HG02763 (cell line): ENCODE measurements around the gene GATAD2A.

Experiments
- ATAC-seq: cut with Tn5 transposase; IDR thresholded peaks from one replicate; pipeline ENCODE4 v1.9.1; 2021; ENCODE audit warnings: mild to moderate bottlenecking, moderate library complexity; ENCODE audit not compliant: unreplicated experiment

GATAD2A gene

GRCh38 chr19:19420570-19421298 is 15.3 kb downstream of the GATAD2A start:
- no peak for ATAC-seq

- no peak for ATAC-seq
Observed at GRCh38 chr19:19421299-19421696, 15.8 kb downstream of the GATAD2A start.

- ATAC-seq, result no peak
Observed at GRCh38 chr19:19422156-19422555, 16.7 kb downstream of the GATAD2A start.

DNA sequence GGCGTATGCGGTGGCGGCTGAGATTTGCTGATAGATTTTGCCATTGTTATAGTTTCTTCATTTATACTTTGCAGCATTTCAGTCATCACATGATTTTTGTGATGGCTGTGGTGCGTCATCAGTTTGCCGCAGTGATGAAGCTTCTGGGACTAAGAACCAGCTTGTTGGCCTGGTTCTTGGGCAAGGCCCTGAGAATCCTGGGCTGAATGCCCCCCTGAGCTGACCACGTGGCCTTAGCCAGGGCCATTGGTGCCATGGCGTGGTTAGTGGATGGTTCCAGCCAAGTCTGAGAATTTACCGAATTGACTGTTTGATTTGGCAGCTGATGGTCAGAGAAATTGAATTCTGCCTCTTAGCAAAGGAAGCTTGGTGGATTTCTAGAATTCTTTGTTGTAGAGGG is 17.8 kb downstream of the GATAD2A start:
- no peak for ATAC-seq

DNA sequence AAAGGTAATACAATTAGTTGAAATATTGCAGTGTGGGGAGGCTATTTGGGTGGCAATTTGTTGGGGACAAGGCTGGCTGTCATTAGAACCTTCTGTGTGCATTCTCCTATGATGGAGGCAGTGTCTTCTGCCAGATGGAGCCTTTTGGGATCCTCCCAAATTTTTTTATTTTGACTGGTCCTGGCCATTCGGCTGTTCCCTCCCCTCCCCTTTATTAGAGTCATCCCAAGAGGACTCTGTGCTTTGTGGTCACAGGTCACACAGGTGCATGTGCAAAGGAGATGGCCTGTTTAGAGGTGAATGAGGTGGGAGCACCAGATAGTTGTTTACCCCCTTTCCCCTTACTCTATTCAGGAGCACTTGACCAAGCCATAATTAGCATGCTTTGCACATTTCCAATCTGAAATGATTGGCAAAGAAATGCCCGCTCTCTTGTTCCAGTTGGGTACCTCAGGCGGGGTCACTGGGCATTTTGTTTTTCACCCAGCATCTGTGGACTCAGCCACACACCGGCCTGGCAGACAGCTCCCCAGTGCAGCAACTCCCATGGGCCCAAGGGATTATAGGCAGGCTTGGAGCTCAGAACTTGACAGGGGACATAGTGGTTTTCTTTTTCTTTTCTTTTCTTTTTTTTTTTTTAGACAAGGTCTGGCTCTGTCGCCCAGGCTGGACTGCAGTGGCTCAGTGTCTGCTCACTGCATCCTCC is 19.8 kb downstream of the GATAD2A start:
- ATAC-seq, result no peak

GRCh38 chr19:19426216-19426615 is 20.7 kb downstream of the GATAD2A start:
- no peak for ATAC-seq

DNA sequence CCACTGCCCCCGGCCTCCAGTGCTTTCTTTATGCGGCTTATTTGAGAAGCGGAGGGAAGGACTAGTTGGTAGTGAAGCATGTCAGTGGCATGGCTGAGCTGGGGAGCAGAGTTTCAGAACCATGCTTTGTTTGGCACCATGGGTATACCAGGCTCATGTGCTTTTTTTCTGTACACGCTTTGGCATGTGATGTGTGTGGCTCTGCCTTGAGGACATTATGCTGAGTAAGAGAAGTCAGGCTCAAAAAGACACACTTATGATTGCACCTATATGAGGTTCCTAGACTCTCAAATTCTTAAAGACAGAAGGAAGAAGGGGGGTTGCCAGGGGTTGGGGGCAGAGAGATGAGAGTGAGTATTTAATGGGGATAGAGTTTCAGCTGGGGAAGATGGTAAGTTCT is 21.3 kb downstream of the GATAD2A start:
- ATAC-seq, result no peak

DNA sequence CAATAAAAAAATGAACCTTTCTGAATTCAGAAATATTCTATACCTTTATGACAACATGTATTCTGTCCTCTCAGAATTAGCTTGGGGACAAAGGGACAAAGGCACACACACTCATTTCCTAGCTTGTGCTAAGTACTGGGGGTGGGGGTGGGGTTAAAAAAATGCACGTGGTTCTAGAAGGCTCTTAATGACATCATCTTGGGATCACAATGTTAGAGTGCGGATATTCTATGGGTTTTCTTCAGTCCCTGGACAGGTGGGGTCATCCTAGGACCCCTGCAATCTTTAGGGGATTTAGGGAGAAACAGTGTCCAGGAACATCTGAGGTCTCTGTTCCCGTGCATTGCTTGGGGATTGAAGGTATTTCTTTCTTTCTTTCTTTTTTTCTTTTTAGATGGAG is 21.8 kb downstream of the GATAD2A start:
- ATAC-seq, result no peak

DNA sequence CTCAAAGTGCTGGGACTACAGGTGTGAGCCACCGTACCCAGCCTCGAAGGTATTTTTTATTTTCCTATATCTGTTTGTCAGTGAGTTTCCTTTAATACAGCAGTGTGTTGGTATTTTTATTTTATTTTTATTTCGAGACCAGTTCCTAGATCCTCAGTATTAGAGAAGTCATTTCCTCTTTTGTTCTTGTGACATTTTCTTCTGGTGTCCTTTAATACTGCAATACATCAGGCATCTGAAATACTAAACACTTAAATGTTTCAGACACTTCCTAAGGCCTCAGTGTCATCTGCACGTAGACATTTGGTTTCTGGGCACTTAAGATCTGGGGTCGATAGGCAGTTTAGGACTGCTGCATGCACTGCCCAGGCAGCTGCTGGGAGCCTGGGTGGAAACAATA is 22.5 kb downstream of the GATAD2A start:
- no peak for ATAC-seq

GRCh38 chr19:19428746-19429145 is 23.3 kb downstream of the GATAD2A start:
- no peak for ATAC-seq

DNA sequence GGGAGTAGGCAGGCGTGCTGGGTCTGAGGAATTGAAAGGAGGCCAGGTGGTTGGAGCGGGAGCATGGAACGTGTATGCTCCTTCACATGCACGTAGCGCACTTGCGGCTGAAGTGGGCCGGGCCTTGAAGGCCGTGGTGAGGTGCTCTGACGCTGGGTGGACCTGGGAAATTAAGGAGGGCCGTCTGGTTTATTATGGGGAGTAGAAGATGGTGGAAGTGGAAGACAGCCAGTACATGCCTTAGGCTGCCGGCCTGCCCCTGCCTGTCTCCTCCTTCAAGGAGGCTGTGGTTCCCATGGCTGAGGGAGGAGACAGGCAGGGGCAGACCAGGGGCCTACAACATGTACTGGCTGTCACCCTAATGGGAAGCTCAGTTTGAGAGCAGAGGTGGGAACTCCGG is 23.9 kb downstream of the GATAD2A start:
- ATAC-seq, result no peak

GRCh38 chr19:19432732-19433131 is 27.3 kb downstream of the GATAD2A start:
- ATAC-seq, result no peak

DNA sequence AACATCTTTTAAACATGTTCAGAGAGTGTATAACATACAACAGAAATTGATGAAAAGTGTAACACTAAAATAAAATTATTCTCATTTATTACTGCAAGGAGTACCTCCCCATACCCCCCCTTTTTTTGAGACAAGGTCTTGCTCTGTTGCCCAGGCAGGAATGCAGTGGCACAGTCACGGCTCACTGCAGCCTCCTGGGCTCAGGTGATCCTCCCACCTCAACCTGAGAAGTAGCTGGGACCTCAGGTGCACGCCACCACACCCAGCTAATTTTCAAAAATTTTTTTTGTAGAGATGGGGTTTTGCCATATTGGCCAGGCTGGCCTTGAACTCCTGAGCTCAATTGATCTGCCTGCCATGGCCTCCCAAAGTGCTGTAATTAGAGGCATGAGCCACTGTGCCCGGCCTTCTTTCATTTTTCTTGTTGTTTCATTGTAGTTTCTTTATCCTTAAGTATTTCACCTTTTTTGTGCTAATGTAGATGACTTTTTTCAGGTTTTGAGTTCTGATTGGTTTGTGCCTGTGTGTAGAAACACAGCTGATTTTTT is 28.3 kb downstream of the GATAD2A start:
- no peak for ATAC-seq

DNA sequence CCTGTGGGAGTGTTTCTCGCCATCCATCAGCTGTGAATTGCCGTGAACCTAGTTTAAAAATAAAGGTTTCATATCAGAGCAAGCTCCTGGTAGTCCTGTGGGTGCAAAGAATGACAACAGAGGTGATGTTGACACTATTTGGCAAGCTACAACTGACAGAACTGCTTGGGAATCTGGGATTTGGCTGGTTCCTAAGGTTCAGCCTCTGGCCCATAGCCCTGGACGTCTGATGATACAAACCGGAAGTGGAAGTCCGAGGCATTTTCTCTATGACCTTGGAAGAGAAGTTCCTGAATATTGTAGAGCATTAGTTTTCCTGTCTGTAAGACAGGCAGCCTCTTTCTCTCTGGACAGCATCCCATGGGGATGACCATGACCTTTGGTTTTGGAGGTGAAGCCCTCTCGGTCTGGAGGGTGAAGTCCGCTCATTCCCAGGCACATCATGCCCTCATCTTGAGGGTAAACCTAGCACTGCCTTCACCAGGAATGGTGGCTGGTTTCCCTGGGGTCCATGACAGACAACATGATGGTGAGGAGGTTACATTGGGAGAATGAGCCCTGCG is 29.1 kb downstream of the GATAD2A start:
- ATAC-seq, result no peak

DNA sequence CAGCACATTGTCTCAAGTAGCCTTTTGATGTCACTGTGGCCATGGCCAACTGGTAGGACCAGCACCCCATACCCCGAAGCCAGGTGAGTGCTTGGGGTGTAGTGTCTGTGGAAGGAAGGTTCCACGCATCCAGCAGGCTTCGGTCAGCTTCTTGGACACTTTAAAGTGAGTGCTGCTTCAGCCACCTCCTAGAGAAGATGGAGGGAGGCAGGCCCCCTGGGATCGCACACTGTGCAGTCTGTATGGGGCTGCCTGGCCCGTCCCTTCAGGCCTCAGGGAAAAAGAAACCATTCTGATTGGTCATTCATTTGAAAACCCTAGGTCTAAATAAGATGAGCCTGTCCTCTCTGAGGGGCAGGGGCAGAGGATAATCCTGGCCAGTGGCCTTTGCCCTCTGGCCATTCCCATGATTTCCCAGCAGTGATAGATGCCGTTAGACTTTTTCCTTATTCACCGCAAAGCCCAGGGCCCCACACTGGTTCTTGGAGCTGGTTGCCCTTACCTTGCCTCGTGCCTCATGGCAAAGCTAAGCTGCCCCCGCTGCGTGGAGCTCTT is 30.7 kb downstream of the GATAD2A start:
- ATAC-seq, result no peak

- no peak for ATAC-seq
Observed at GRCh38 chr19:19438366-19439175, 33.1 kb downstream of the GATAD2A start.

- ATAC-seq, result no peak
Observed at GRCh38 chr19:19439176-19439482, 33.7 kb downstream of the GATAD2A start.

DNA sequence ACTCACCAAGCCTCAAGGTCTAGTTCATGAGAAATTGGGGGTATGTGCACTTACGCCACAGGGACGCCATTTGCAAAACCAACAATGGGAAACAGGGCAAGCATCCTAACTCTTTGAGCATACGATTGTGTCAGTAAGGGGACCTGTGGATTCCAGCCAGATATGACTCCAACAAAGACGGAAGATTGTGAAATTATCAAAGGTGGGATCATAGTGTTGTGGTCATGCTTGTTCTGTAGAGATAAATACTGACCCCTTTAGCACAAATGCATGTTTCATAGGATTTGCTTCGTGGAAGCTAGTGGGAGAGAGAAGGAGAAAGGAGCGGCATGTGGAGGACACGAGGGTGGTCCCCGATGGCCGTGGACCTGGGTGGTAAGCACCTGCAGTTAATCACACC is 37.8 kb downstream of the GATAD2A start:
- no peak for ATAC-seq

GRCh38 chr19:19443902-19444680 is 38.6 kb downstream of the GATAD2A start:
- ATAC-seq, result no peak

- ATAC-seq, result no peak
Observed at GRCh38 chr19:19444681-19445155, 39.2 kb downstream of the GATAD2A start.
